AG04450 (cell line): Measurements from ENCODE around the gene PMEL. TPM values are rescaled to one million over a fixed set of nuclear protein-coding genes. Genes with fewer than 3 reads are reported as not detected.

Source experiments
- CTCF ChIA-PET: fragments of 300-600, 350-600 bp; formaldehyde crosslinking; extraction: SDS; loops from one replicate; lab custom pipeline; 2022; ENCODE audit warnings: antibody characterized with exemption, inconsistent platforms; lab: Charles Lee
- POLR2A ChIA-PET: fragments of 350-600 bp; formaldehyde crosslinking; extraction: SDS; loops from one replicate; lab custom pipeline; 2021; ENCODE audit warnings: antibody characterized with exemption, inconsistent platforms; lab: Yijun Ruan, JAX
- DNase-seq: peaks from one replicate; pipeline ENCODE4 v3.0.0-alpha.2; 2011; ENCODE audit warnings: low read depth, low spot score
- H3K27ac ChIP-seq: one replicate; pipeline ENCODE4 v1.5.1; 2012; ENCODE audit warnings: low read depth, low read length, control low read depth
- H3K27me3 ChIP-seq: one replicate; pipeline ENCODE4 v1.6.0; 2012; ENCODE audit warnings: low read length; ENCODE audit not compliant: control insufficient read depth, insufficient read depth
- H3K4me3 ChIP-seq: 2 replicates; pipeline ENCODE4 v1.5.1; 2011; ENCODE audit warnings: mild to moderate bottlenecking, low read depth, low read length, control low read depth
- H3K9me3 ChIP-seq: 2 replicates; pipeline ENCODE4 v1.5.1; 2012; ENCODE audit warnings: low read length; ENCODE audit not compliant: control insufficient read depth, insufficient read depth
- CTCF ChIP-seq: IDR thresholded peaks from 2 replicates; pipeline ENCODE4 v1.5.1; 2011; ENCODE audit warnings: low read depth, low read length, control low read depth, inconsistent platforms
- polyA plus RNA-seq: library from polyadenylated mRNA; depleted of rRNA; stranded (reverse); fragments of >200 nt; gene quantifications from 2 replicates; pipeline ENCODE4 v1.2.3, GENCODE V29; 2011

The PMEL gene
- polyA plus RNA-seq, 1 experiment = 1.6 TPM

- POLR2A ChIA-PET = interaction anchor here (0.5 to 0.7 kb wide), 2 partner anchors 28 to 47 kb away, joined by 3 to 5 read pairs; partner anchors contain the start of gene PYM1
- no peak overlapping the region for H3K4me3 ChIP-seq
- H3K9me3 ChIP-seq = no peaks in the 10 kb centered on the region
- no peak for DNase-seq
- H3K27ac ChIP-seq = no peak overlapping the region
- CTCF ChIA-PET = interaction anchor here (0.6 to 2.2 kb wide), 5 partner anchors 15 to 235 kb away, joined by 3 to 5 read pairs (median 3); no protein-coding TSS in a partner anchor
- peaks cover 2% of the 10 kb centered on the region for H3K27me3 ChIP-seq
- TF ChIP-seq CTCF = no peak
These were observed 10.5 kb downstream of the PMEL start for GRCh38 chr12:55955344-55955743.

DNA sequence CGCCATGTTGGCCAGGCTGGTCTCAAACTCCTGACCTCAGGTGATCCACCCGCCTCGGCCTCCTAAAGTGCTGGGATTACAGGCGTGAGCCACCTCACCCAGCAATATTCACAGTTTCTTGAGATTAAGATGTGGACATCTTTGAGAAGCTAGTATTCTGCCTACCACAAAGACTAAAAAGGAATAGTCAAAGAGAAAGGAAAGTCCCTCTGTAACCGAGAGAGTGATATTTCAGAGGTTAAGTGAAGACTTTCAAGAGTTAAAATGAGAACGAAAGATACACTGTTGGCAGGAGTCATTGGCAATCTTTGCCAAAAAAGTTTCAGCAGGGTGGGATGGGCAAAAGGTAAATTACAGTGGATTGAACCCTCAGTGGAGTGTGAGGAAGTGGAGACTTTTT, 19.3 kb downstream of the PMEL start:
- no peak for TF ChIP-seq CTCF
- ChIA-PET CTCF (interaction anchor here (0.7 to 3.5 kb wide), 3 partner anchors 13 to 208 kb away, joined by 4 to 11 read pairs (median 10); no protein-coding TSS in a partner anchor), POLR2A (no interaction called here)
- H3K4me3 ChIP-seq = no peak overlapping the region
- no peaks in the 10 kb centered on the region for H3K9me3 ChIP-seq
- H3K27me3 ChIP-seq = no peaks in the 10 kb centered on the region
- no peak for DNase-seq
- H3K27ac ChIP-seq = no peak overlapping the region

DNA sequence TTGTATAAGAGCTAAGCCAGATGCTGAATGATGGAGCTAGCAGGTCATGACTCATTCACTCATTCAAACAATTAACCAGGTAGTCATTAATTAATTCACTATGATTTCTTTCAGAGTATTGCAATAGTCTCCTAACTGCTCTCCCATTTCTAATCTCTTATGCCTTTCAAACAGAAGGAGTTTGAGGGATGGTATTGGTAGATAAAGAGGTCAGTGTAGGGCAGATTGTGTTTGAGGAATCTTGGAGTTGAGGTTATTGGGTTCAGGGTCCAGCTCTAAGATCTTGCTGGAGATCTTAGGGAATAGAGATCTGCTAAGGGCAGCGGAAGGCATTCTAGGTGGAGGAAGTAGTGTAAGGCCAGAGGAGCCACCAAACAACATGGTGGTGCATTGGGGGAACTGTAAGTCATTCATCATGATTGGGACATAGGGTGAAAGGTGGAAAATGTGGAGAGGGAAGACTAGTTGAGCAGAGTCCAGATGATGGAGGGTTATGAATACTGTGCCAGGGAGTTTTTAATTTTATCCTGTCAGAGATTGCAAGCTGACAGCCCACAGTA, 23.2 kb downstream of the PMEL start:
- no peak overlapping the region for H3K4me3 ChIP-seq
- POLR2A ChIA-PET = interaction anchor here (0.6 kb wide), 1 partner anchor 113 kb away, joined by 4 read pairs; the partner anchor contains the start of gene DNAJC14
- no peak overlapping the region for H3K27ac ChIP-seq
- DNase-seq = no peak
- no peaks in the 10 kb centered on the region for H3K27me3 ChIP-seq
- no peaks in the 10 kb centered on the region for H3K9me3 ChIP-seq
- CTCF ChIA-PET = interaction anchor here (0.6 to 0.7 kb wide), 2 partner anchors 12 to 54 kb away, joined by 4 to 6 read pairs; partner anchors contain the start of gene DGKA
- TF ChIP-seq CTCF = no peak

DNA sequence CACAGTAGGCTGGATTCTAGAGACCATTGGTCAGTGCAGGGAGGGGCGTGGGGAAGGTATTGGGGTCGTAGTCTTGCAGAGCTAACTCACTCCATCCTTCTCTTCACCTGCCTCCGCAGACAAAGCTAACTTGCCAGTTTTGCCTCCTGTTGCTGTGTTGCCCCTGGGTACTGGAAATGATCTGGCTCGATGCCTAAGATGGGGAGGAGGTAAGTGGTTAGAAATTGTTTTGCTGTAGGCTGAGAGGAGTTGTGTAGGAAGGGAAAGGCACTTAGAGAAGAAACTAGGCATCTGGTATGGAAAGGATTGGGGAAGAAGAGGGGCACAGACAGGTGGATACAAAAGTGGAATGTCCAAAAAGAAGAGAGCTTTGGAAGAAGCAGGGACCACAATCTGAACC, 23.8 kb downstream of the PMEL start:
- H3K27me3 ChIP-seq = no peaks in the 10 kb centered on the region
- no peaks in the 10 kb centered on the region for H3K9me3 ChIP-seq
- ChIA-PET CTCF (interaction anchor here (0.6 to 1.0 kb wide), 3 partner anchors 12 to 54 kb away, joined by 3 to 6 read pairs (median 4); partner anchors contain the start of gene DGKA), POLR2A (no interaction called here)
- TF ChIP-seq CTCF = no peak
- no peak overlapping the region for H3K4me3 ChIP-seq
- no peak for DNase-seq
- H3K27ac ChIP-seq = no peak overlapping the region
